Activated CD4-positive, alpha-beta memory T cell treated with anti-CD3 and anti-CD28 coated beads for 36 hours (primary cell): Measurements from ENCODE around the gene PLEKHG2. TPM values are rescaled to one million over a fixed set of nuclear protein-coding genes. Genes with fewer than 3 reads are reported as not detected.
"Not testable (repeated sequence)": the region's sequence is repeated elsewhere in the genome, so short reads cannot be mapped to it uniquely, and the experiment has no call there.

Experiments used
- CTCF ChIA-PET: fragments of 350-600 bp; sonication (Branson Sonifier 250); formaldehyde crosslinking; loops from one replicate; lab custom pipeline; 2021; ENCODE audit warnings: antibody characterized with exemption, inconsistent platforms; lab: Charles Lee
- POLR2A ChIA-PET: fragments of 350-600 bp; sonication (Branson Sonifier 250); formaldehyde crosslinking; loops from one replicate; lab custom pipeline; 2021; ENCODE audit warnings: antibody characterized with exemption; lab: Charles Lee
- DNase-seq: peaks from one replicate; pipeline ENCODE4 v3.0.0-alpha.2; 2020
- H3K27ac Mint-ChIP-seq: one replicate; pipeline ENCODE4 v1.8.0; 2021; ENCODE audit warnings: mixed read lengths
- H3K27me3 Mint-ChIP-seq: one replicate; pipeline ENCODE4 v1.8.0; 2021; ENCODE audit warnings: mixed read lengths
- H3K36me3 Mint-ChIP-seq: one replicate; pipeline ENCODE4 v1.8.0; 2021; ENCODE audit warnings: mixed read lengths
- H3K4me1 Mint-ChIP-seq: one replicate; pipeline ENCODE4 v1.8.0; 2021; ENCODE audit warnings: low read depth, mixed read lengths
- H3K4me3 Mint-ChIP-seq: one replicate; pipeline ENCODE4 v1.8.0; 2021; ENCODE audit warnings: mild to moderate bottlenecking, mixed read lengths
- H3K9me3 Mint-ChIP-seq: one replicate; pipeline ENCODE4 v1.8.0; 2021; ENCODE audit warnings: mixed read lengths
- intact Hi-C: fragments of 100-400 bp; cut with micrococcal nuclease; formaldehyde crosslinking; loops from one replicate; pipeline ENCODE4 v1.15.1; 2023
- total RNA-seq, 2 experiments: library from RNA; stranded (reverse); gene quantifications; one replicate each; pipeline ENCODE4 v1.2.3, GENCODE V29; 2021

Gene PLEKHG2
- total RNA-seq, 2 experiments from 2014 or later: 74.9 to 80.6 TPM

GRCh38 chr19:39379366-39379765 lies 33.1 kb upstream of the PLEKHG2 start:
- peaks cover 39% of the 10 kb centered on the region for H3K36me3 Mint-ChIP-seq
- CTCF ChIA-PET, DNase-seq, H3K4me3 Mint-ChIP-seq, H3K9me3 Mint-ChIP-seq, H3K27me3 Mint-ChIP-seq, intact Hi-C loops, H3K27ac Mint-ChIP-seq, H3K4me1 Mint-ChIP-seq, POLR2A ChIA-PET: not testable (repeated sequence)

GRCh38 chr19:39379865-39380396 lies 32.5 kb upstream of the PLEKHG2 start:
- peaks cover 39% of the 10 kb centered on the region for H3K36me3 Mint-ChIP-seq

DNA sequence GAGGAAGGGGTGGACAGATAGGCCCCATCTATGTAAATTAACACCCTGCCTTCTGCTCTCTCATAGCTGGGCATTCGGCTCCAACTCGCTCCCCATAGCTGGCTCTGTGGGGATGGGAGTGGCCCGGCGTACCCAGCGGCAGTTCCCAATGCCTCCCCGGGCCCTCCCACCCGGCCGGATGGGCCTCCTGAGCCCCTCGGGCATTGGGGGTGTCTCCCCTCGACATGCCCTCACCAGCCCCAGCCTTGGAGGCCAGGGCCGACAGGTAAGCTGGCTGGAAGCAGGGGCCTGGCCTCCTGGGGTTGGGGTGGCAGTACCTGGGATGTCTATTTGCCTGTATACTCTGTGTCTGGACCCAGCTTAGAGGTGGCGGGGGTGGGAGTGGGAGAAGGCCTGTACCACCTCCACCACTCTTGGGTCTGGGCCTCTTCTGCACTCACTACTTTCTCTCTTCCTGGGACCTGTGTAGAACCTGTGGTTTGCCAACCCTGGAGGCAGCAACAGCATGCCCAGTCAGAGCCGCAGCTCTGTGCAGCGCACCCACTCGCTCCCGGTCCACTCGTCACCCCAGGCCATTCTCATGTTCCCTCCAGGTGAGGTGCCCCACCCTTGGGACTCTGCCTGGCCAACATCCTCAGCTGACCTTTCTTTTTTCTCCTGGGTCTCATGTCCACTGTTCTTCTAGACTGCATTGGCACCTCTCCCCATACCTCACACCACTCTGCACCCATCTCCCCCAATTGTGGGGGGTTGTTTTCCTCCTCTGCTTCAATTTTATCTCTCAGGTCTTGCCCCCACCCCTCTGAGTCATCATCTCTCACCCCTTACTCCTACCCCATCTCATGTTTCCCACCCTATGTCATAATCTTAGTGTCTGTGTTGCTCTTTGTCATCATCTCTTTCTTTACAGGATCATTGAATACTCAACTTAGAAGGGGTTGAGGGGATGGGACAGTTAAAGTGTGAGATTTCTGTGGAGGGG lies 31.7 kb upstream of the PLEKHG2 start:
- no peaks in the 10 kb centered on the region for H3K4me1 Mint-ChIP-seq
- H3K9me3 Mint-ChIP-seq: no peaks in the 10 kb centered on the region
- intact Hi-C loops: no loop called here
- no peaks in the 10 kb centered on the region for H3K27me3 Mint-ChIP-seq
- H3K27ac Mint-ChIP-seq: no peak overlapping the region
- POLR2A ChIA-PET: no interaction called here
- no peak for DNase-seq
- H3K36me3 Mint-ChIP-seq: peaks cover 41% of the 10 kb centered on the region
- no peak overlapping the region for H3K4me3 Mint-ChIP-seq
- CTCF ChIA-PET: no interaction called here

More at GRCh38 chr19:39379865-39380396, 32.5 kb upstream of the PLEKHG2 start:
- ChIA-PET POLR2A (no interaction called here), CTCF (no interaction called here)
- Mint-ChIP-seq H3K4me1 (no peaks in the 10 kb centered on the region), H3K27ac (no peak overlapping the region), H3K4me3 (no peak overlapping the region), H3K27me3 (no peaks in the 10 kb centered on the region), H3K9me3 (no peaks in the 10 kb centered on the region)
- intact Hi-C loops: no loop called here
- no peak for DNase-seq

GRCh38 chr19:39381910-39382611 lies 30.4 kb upstream of the PLEKHG2 start:
- CTCF ChIA-PET: no interaction called here
- Mint-ChIP-seq H3K27me3 (no peaks in the 10 kb centered on the region), H3K27ac (peak overlapping the region; percentile 61), H3K4me1 (no peaks in the 10 kb centered on the region), H3K9me3 (no peaks in the 10 kb centered on the region), H3K36me3 (peaks cover 42% of the 10 kb centered on the region), H3K4me3 (no peak overlapping the region)
- intact Hi-C loops: no loop called here
- DNase-seq: no peak
- POLR2A ChIA-PET: interaction anchor here (0.7 kb wide), 1 partner anchor 299 kb away, joined by 3 read pairs; no protein-coding TSS in a partner anchor

DNA sequence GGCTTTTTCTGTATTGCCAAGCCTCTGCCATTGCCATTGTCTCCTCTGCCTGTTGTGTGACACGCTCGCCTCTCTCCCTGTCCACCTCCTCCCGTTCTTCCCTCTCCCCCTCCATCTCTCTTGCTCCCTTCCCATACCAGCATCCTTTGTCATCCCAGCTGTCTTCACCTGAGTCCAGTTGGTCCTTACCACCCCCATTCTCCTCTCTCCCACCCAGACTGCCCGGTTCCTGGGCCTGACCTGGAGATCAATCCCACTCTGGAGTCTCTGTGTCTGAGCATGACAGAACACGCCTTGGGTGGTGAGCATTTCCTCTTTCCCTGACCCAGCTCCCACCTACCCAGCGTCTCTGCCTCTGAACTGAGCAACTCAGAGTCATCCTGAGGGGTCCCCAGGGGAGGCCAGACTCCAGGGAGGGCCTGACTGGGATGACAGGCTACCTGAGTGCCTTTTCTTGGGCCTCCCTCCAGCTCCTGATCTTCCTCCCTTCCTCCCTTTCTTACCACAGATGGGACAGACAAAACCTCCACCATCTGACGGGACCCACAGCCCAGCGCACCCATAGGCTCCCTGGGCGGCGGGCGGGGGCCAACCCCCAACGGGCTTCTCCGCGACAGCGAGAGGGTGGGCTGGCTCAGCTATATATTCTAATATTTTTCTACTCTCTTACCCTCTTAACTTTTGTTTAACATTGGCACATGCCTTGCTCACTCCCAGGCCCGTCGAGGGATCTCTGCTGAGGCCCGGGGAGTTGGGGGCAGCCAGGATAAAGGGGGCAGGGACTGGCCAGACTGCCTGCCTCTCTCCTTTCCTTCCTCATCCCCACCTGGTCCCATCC lies 29.3 kb upstream of the PLEKHG2 start:
- DNase-seq: no peak
- H3K4me1 Mint-ChIP-seq: no peaks in the 10 kb centered on the region
- intact Hi-C loops: no loop called here
- no peak overlapping the region for H3K27ac Mint-ChIP-seq
- peaks cover 42% of the 10 kb centered on the region for H3K36me3 Mint-ChIP-seq
- ChIA-PET CTCF (no interaction called here), POLR2A (interaction anchor here (0.7 kb wide), 2 partner anchors 13 to 300 kb away, joined by 3 read pairs; no protein-coding TSS in a partner anchor)
- no peak overlapping the region for H3K4me3 Mint-ChIP-seq
- H3K27me3 Mint-ChIP-seq: no peaks in the 10 kb centered on the region
- H3K9me3 Mint-ChIP-seq: no peaks in the 10 kb centered on the region

DNA sequence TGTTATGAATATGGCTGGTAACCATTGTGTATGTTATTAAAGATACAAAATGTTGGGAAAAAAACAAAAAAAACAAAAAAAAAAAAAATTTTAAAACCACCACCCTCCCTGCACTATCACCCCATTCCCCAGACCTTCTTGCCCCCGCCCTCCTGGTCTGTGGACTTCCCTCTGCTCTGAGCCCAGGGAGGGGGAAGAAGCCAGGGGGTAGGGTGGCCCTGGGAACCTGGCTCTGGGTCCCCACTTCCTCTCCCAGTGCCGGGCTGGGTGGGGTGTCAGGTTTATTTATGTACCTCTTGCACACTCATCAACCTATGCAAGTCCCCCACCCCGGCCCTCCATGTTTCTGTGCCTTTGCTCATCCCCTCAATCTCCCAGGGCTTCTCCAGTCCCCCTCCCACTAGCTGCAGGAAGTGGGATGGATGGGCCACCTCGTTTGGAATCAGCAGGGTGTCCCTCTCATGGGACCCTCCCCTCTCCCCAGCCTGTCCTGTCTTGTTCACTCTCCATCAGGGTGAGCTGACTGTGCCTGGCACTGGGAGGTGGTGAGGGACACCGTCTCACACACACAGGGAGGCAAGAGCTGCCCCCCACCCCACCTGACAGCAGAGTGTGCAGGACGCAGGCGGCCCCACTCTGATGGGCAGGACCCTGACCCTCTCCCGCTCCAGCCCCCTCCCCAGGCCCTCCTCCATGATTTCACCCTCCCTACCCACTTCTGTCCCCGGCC lies 27.5 kb upstream of the PLEKHG2 start:
- H3K9me3 Mint-ChIP-seq: no peaks in the 10 kb centered on the region
- no peaks in the 10 kb centered on the region for H3K27me3 Mint-ChIP-seq
- no peak for DNase-seq
- peak overlapping the region; percentile 34 for H3K27ac Mint-ChIP-seq
- intact Hi-C loops: no loop called here
- ChIA-PET POLR2A (no interaction called here), CTCF (no interaction called here)
- H3K4me3 Mint-ChIP-seq: no peak overlapping the region
- H3K36me3 Mint-ChIP-seq: peaks cover 38% of the 10 kb centered on the region
- peaks cover 9% of the 10 kb centered on the region for H3K4me1 Mint-ChIP-seq

GRCh38 chr19:39385629-39386411 lies 26.6 kb upstream of the PLEKHG2 start:
- Mint-ChIP-seq H3K27me3 (no peaks in the 10 kb centered on the region), H3K9me3 (no peaks in the 10 kb centered on the region), H3K4me1 (peaks cover 14% of the 10 kb centered on the region), H3K36me3 (peaks cover 33% of the 10 kb centered on the region), H3K4me3 (no peak overlapping the region), H3K27ac (peak overlapping the region; percentile 13)
- CTCF ChIA-PET: no interaction called here
- intact Hi-C loops: no loop called here
- POLR2A ChIA-PET: no interaction called here
- no peak for DNase-seq

DNA sequence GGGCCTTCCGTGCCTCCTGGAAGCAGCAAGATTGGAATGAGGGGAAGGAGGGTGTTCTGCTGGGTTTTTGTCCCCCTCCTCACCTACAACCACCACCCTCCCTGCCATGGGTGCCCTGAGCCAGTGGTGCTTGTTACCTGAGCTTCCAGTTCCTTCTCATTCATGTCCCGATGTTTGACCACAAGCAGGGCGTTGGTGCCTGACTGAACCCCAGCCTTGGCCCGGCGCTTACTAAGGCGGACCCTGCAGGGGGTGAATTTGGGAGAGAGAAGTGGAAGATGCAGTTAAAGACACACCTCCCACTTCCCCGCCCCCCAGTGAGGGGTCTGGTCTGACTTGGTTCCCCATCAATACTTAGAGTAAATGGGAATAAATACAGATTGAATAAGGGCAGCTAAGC lies 25.9 kb upstream of the PLEKHG2 start:
- POLR2A ChIA-PET: no interaction called here
- Mint-ChIP-seq H3K27me3 (no peaks in the 10 kb centered on the region), H3K4me3 (no peak overlapping the region), H3K36me3 (peaks cover 31% of the 10 kb centered on the region), H3K9me3 (no peaks in the 10 kb centered on the region), H3K27ac (no peak overlapping the region), H3K4me1 (peaks cover 22% of the 10 kb centered on the region)
- intact Hi-C loops: no loop called here
- DNase-seq: no peak
- CTCF ChIA-PET: no interaction called here

DNA sequence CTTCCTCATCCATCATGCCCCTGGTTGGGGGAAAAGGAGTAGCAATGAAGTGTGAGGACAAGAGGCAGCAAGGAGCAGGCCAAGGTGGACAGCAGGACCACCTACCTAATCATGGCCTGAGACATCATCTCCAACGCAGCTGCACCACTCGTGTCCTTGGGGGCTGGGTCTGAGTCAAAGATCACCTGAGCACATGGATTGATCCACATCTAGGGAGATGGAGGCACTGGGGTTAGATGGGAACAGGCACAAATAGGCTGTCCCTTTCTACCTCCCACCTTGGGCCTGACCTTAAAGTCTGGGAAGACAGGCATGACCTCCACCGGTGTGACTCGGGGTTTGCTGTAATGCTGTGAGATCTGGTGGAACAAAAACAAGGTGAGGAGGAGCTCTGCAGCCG lies 23.8 kb upstream of the PLEKHG2 start:
- H3K4me1 Mint-ChIP-seq: peaks cover 33% of the 10 kb centered on the region
- H3K36me3 Mint-ChIP-seq: peaks cover 29% of the 10 kb centered on the region
- ChIA-PET CTCF (interaction anchor here (1.0 kb wide), 1 partner anchor 42 kb away, joined by 3 read pairs; no protein-coding TSS in a partner anchor), POLR2A (no interaction called here)
- H3K9me3 Mint-ChIP-seq: no peaks in the 10 kb centered on the region
- no peak overlapping the region for H3K27ac Mint-ChIP-seq
- H3K27me3 Mint-ChIP-seq: no peaks in the 10 kb centered on the region
- DNase-seq: no peak
- H3K4me3 Mint-ChIP-seq: peak overlapping the region; percentile 12
- intact Hi-C loops: no loop called here

GRCh38 chr19:39389631-39390414 lies 22.6 kb upstream of the PLEKHG2 start:
- peak overlapping the region; percentile 95 for H3K4me3 Mint-ChIP-seq
- peak overlapping the region; percentile 99 for H3K27ac Mint-ChIP-seq
- intact Hi-C loops: loop anchor here (2.0 kb wide), 1 partner anchor 47 kb away; the partner anchor contains the start of gene SAMD4B
- DNase-seq: no peak
- CTCF ChIA-PET: interaction anchor here (1.0 kb wide), 1 partner anchor 43 kb away, joined by 3 read pairs; no protein-coding TSS in a partner anchor
- no peaks in the 10 kb centered on the region for H3K27me3 Mint-ChIP-seq
- POLR2A ChIA-PET: interaction anchor here (1.5 to 1.7 kb wide), 2 partner anchors 35 to 44 kb away, joined by 4 read pairs; no protein-coding TSS in a partner anchor
- peaks cover 38% of the 10 kb centered on the region for H3K4me1 Mint-ChIP-seq
- peaks cover 32% of the 10 kb centered on the region for H3K36me3 Mint-ChIP-seq
- no peaks in the 10 kb centered on the region for H3K9me3 Mint-ChIP-seq
